Raji (cell line): Measurements from ENCODE around the gene ORC6.

Experiments
- POLR2A ChIP-seq: IDR thresholded peaks from 2 replicates; pipeline ENCODE4 v1.6.1; 2011; ENCODE audit warnings: low read depth, low read length, control low read depth; ENCODE audit not compliant: insufficient read depth

The ORC6 gene

GRCh38 chr16:46739934-46740333, 50.5 kb downstream of the ORC6 start:
- TF ChIP-seq POLR2A: no peak

- no peak for TF ChIP-seq POLR2A
Measured at GRCh38 chr16:46743232-46743719, 53.8 kb downstream of the ORC6 start.

- TF ChIP-seq POLR2A: no peak
Measured at GRCh38 chr16:46745617-46746016, 56.2 kb downstream of the ORC6 start.

- TF ChIP-seq POLR2A: no peak
Measured at GRCh38 chr16:46746821-46747776, 57.6 kb downstream of the ORC6 start.
